HUES64 (cell line): ENCODE data around the gene CACNG3.

Experiments
- H3K27ac ChIP-seq: 2 replicates; pipeline ENCODE4 v1.7.0; 2013; ENCODE audit warnings: low read depth, low read length, inconsistent platforms
- H3K27me3 ChIP-seq: 2 replicates; pipeline ENCODE4 v1.6.1; 2013; ENCODE audit warnings: mild to moderate bottlenecking, low read length; ENCODE audit not compliant: insufficient read depth
- H3K36me3 ChIP-seq: 2 replicates; pipeline ENCODE4 v1.6.1; 2013; ENCODE audit warnings: mild to moderate bottlenecking, low read length; ENCODE audit not compliant: insufficient read depth
- H3K4me1 ChIP-seq: 2 replicates; pipeline ENCODE4 v1.6.1; 2013; ENCODE audit warnings: mild to moderate bottlenecking, low read length, moderate library complexity; ENCODE audit not compliant: insufficient read depth
- H3K4me3 ChIP-seq: 2 replicates; pipeline ENCODE4 v1.5.1; 2013; ENCODE audit warnings: mild to moderate bottlenecking, low read length, moderate library complexity
- H3K9ac ChIP-seq: 2 replicates; pipeline ENCODE4 v1.6.1; 2013; ENCODE audit warnings: mild to moderate bottlenecking, low read depth, low read length
- H3K9me3 ChIP-seq: 2 replicates; pipeline ENCODE4 v1.6.1; 2013; ENCODE audit warnings: low read depth, low read length; ENCODE audit not compliant: insufficient read depth
- whole genome bisulfite sequencing: fragments of 150-250, 120-280 bp; methylation state at CpG from one replicate; pipeline ENCODE4 v1.1.7; 2013; ENCODE audit warnings: missing lambda C conversion rate; 5-methylcytosine and 5-hydroxymethylcytosine counted together

CACNG3 gene

DNA sequence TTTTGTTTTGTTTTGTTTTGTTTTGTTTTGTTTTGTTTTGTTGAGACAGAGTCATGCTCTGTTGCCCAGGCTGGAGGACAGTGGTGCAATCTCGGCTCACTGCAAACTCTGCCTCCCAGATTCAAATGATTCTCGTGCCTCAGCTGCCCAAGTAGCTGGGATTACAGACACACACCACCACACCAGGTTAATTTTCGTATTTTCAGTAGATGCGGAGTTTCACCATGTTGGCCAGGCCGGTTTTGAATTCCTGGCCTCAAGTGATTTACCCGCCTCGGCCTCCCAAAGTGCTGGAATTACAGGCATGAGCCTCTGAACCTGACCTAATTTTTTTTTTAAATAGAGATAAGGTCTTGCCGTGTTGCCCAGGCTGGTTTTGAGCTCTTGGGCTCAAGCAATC is 46.5 kb downstream of the CACNG3 start:
- H3K27me3 ChIP-seq, result no peaks in the 10 kb centered on the region
- no peaks in the 10 kb centered on the region for H3K36me3 ChIP-seq
- peaks cover 5% of the 10 kb centered on the region; the same call in 1 of the 2 replicates for H3K9me3 ChIP-seq
- H3K4me1 ChIP-seq, result no peaks in the 10 kb centered on the region
- H3K27ac ChIP-seq, result no peak overlapping the region
- 92% methylated on average over 8 of the region's 8 CpGs for WGBS
- no peak overlapping the region for H3K9ac ChIP-seq
- H3K4me3 ChIP-seq, result no peak overlapping the region

DNA sequence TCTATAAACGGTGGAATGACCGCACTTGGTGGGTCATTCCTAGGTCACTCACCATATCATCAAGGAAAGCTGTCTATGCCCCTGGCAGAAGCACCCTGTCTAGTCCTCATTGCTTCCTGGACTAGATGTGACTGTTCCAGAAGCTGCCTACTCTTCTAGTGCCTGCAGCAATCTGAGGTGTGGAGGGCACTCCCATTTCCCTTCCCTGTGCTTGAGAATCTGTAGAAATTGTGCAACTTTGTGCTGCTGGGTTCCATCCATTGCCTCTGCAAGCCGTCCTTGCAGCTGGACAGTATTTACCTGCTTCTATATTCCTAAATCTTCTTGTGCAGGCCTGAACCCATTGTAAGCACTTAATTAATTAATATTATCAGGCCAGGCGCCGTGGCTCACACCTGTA is 52.1 kb downstream of the CACNG3 start:
- no peaks in the 10 kb centered on the region for H3K9me3 ChIP-seq
- no peak overlapping the region for H3K27ac ChIP-seq

GRCh38 chr16:24309258-24310142 is 53.4 kb downstream of the CACNG3 start:
- Histone ChIP-seq H3K9me3 (no peaks in the 10 kb centered on the region), H3K36me3 (no peaks in the 10 kb centered on the region), H3K4me1 (no peaks in the 10 kb centered on the region), H3K27ac (no peak overlapping the region), H3K4me3 (no peak overlapping the region), H3K27me3 (no peaks in the 10 kb centered on the region), H3K9ac (no peak overlapping the region)
- WGBS, result 90% methylated on average over 13 of the region's 13 CpGs

More for the DNA sequence above, 52.1 kb downstream of the CACNG3 start:
- Histone ChIP-seq H3K9ac (no peak overlapping the region), H3K36me3 (no peaks in the 10 kb centered on the region), H3K4me3 (no peak overlapping the region), H3K27me3 (no peaks in the 10 kb centered on the region), H3K4me1 (no peaks in the 10 kb centered on the region)
- 84% methylated on average over 5 of the region's 5 CpGs for WGBS

DNA sequence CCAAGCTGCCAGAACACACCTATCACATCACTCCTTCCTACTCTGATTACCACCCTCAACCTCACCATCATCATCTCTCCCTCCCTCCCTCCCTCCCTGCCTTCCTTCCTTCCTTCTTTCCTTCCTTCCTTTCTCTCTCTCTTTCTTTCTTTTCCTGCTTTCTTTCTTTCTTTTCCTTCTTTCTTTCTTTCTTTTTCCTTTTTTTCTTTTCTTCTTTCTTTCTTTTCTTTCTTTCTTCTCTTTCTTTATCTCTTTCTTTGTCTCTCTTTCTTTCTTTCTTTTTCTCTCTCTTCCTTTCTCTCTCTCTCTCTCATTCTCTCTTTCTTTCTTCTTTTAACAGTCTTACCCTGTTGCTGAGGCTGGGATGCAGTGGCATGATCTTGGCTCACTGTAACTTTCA is 59.2 kb downstream of the CACNG3 start:
- no peak overlapping the region for H3K27ac ChIP-seq
- no peaks in the 10 kb centered on the region for H3K36me3 ChIP-seq
- no peak overlapping the region for H3K9ac ChIP-seq

GRCh38 chr16:24318680-24319079 is 62.5 kb downstream of the CACNG3 start:
- Histone ChIP-seq H3K27me3 (no peaks in the 10 kb centered on the region), H3K4me1 (peaks cover 5% of the 10 kb centered on the region; the same call in 1 of the 2 replicates), H3K9ac (no peak overlapping the region), H3K9me3 (no peaks in the 10 kb centered on the region), H3K27ac (no peak overlapping the region), H3K4me3 (no peak overlapping the region), H3K36me3 (no peaks in the 10 kb centered on the region)
- WGBS, result 45% methylated on average over 1 of the region's 1 CpG

More for the DNA sequence above, 59.2 kb downstream of the CACNG3 start:
- Histone ChIP-seq H3K9me3 (no peaks in the 10 kb centered on the region), H3K27me3 (no peaks in the 10 kb centered on the region), H3K4me3 (no peak overlapping the region), H3K4me1 (peaks cover 5% of the 10 kb centered on the region; the same call in 1 of the 2 replicates)

DNA sequence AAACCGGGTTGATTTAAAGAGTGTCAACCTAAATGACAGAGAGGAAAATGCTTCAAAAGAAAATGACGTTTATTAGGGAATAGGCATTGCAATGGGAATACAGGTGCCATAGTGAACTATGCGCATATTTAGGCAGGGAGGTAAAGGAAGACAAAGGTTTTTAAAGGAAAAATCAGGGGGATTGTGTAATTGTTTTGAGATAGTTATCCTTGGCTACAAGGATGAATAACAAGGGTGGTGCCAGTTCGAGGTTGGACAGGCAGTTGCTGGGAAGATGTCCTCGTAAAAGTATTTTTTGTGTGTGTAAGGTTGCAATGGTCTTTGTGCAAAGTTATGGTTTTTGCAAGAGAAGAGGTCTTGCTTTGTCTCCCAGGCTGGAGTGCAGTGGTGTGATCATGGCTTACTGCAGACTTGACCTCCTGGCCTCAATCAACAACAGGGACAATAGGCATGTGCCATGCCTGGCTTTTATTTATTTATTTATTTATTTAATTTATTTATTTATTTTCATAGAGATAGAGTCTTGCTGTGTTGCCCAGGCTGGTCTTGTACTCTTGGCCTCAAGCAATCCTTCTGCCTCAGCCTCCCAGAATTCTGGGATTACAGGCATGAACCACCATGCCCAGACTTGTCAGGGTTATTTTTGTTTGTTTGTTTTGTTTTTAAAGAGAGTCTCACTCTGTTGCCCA is 63.1 kb downstream of the CACNG3 start:
- no peaks in the 10 kb centered on the region for H3K27me3 ChIP-seq
- H3K36me3 ChIP-seq, result no peaks in the 10 kb centered on the region
- H3K9ac ChIP-seq, result no peak overlapping the region
- H3K4me3 ChIP-seq, result no peak overlapping the region
- peaks cover 5% of the 10 kb centered on the region; the same call in 1 of the 2 replicates for H3K4me1 ChIP-seq
- H3K27ac ChIP-seq, result no peak overlapping the region
- WGBS, result 79% methylated on average over 5 of the region's 5 CpGs
- H3K9me3 ChIP-seq, result no peaks in the 10 kb centered on the region

- Histone ChIP-seq H3K4me1 (peaks cover 5% of the 10 kb centered on the region; the same call in 1 of the 2 replicates), H3K27me3 (no peaks in the 10 kb centered on the region), H3K9ac (no peak overlapping the region), H3K36me3 (no peaks in the 10 kb centered on the region), H3K27ac (no peak overlapping the region), H3K4me3 (no peak overlapping the region), H3K9me3 (no peaks in the 10 kb centered on the region)
- 44% methylated on average over 10 of the region's 10 CpGs for WGBS
Measured at GRCh38 chr16:24322106-24322505, 66.0 kb downstream of the CACNG3 start.

- no peaks in the 10 kb centered on the region for H3K36me3 ChIP-seq
- H3K4me1 ChIP-seq, result no peaks in the 10 kb centered on the region
- no peak overlapping the region for H3K9ac ChIP-seq
- H3K4me3 ChIP-seq, result no peak overlapping the region
- no peaks in the 10 kb centered on the region for H3K27me3 ChIP-seq
- H3K27ac ChIP-seq, result no peak overlapping the region
- 88% methylated on average over 1 of the region's 1 CpG for WGBS
- H3K9me3 ChIP-seq, result no peaks in the 10 kb centered on the region
Measured at GRCh38 chr16:24324421-24324820, 68.3 kb downstream of the CACNG3 start.

DNA sequence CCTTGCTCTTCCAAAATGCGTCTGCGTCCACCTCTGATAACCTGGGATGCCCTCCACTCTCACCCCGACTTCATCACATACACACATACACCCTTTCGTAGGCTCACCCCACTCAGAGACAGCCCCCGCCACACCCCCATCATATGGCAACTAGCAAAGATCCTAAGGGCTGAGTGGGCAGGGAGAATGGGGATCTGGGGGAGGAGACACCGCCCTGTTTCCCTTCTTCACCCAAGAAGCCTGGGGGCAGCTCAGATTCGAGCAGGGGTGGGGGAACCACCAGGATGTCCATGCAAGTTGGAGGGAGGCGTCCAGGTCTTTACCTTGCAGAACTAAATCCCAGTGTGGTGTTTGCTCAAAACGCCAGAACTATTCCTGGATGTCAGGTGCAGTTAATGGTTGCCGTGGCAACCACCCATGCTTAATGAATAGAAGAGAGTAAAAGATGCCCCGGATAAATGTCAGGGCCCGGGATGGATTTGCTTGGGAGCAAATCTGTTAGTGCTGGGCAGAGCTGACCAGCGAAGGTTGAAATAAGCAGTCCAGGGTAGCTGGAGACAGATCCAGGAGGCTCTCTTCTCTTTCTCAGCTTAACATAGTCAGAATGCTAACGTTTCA is 72.8 kb downstream of the CACNG3 start:
- WGBS, result 86% methylated on average over 13 of the region's 14 CpGs
- Histone ChIP-seq H3K9me3 (no peaks in the 10 kb centered on the region), H3K36me3 (no peaks in the 10 kb centered on the region), H3K4me1 (no peaks in the 10 kb centered on the region), H3K9ac (no peak overlapping the region), H3K27me3 (no peaks in the 10 kb centered on the region), H3K27ac (no peak overlapping the region), H3K4me3 (no peak overlapping the region)

DNA sequence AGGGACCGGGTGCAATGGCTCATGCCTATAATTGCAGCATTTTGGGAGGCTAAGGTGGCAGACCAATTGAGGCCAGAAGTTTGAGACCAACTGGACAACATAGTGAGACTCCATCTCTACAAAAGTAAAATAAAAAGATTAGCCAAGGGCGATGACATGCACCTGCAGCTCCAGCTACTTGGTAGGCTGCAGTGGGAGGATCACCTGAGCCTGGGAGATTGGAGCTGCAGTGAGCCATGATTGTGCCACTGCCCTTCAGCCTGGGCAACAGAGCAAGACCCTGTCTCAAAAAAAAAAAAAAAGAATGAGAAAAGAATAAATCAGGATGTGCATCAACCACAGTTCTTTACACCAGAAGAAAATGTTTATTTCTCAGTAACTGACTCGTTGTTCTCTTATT is 76.0 kb downstream of the CACNG3 start:
- H3K27ac ChIP-seq, result no peak overlapping the region
- H3K36me3 ChIP-seq, result no peaks in the 10 kb centered on the region
- H3K4me3 ChIP-seq, result no peak overlapping the region
- 95% methylated on average over 3 of the region's 3 CpGs for WGBS
- no peaks in the 10 kb centered on the region for H3K9me3 ChIP-seq
- no peak overlapping the region for H3K9ac ChIP-seq
- no peaks in the 10 kb centered on the region for H3K27me3 ChIP-seq
- no peaks in the 10 kb centered on the region for H3K4me1 ChIP-seq

GRCh38 chr16:24332582-24333090 is 76.5 kb downstream of the CACNG3 start:
- Histone ChIP-seq H3K27ac (no peak overlapping the region), H3K9me3 (no peaks in the 10 kb centered on the region), H3K4me1 (no peaks in the 10 kb centered on the region), H3K36me3 (no peaks in the 10 kb centered on the region), H3K27me3 (no peaks in the 10 kb centered on the region), H3K9ac (no peak overlapping the region), H3K4me3 (no peak overlapping the region)
- 89% methylated on average over 10 of the region's 10 CpGs for WGBS
